ENCODE measurements around the gene AJAP1. TPM values are rescaled to one million over a fixed set of nuclear protein-coding genes. Genes with fewer than 3 reads are reported as not detected.

Gene AJAP1
- total and polyA plus RNA-seq, 10 of the 15 experiments (the other 5 are each of a cell fraction or from before 2014, with no cell fraction given), result not detected

DNA sequence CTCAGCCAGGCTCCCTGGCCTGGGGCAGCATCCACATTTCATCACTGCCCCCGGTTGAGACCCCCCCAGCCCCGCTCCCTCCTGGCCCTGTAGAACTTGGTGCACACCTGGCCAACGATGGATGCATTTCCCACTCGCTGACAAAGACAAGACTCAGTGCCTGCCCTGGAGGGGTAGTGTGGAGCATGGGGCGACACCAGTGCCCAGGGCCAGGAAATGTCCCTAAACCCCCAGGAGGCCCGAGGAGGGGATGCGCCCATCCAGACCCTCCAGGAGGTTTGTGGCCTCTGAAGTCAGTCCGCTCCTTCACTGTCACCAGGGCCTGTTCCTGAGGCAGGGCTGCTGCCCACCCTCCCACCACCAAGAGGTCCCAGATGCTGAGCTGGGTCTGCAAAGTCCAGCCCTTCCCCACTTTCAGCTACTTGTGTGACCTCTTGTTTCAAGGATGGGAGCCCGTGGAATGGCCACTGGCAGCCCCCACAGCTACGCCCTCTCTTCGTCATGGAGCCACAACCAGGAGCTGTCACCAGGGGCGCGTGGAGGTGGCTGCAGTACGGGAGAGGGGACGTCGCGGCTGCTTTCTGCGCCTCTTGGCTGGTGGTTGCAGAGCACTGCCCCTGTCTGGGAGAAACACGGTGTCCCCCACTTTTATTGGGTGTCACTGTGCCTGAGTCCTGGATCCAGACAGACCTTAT, 35.7 kb downstream of the AJAP1 start:
- FAIRE-seq, result no peak
- H2AFZ ChIP-seq (ENCODE audit: control insufficient read depth, low read depth, low read length), result no peak overlapping the region
- H3K4me3 ChIP-seq, result no peak overlapping the region
- no peak for ATAC-seq
- WGBS (ENCODE audit: insufficient coverage, insufficient replicate concordance, low lambda C conversion rate, missing lambda C conversion rate), result 49% methylated on average over 19 of the region's 19 CpGs
- H3K27me3 ChIP-seq (replicated peaks in 1 of 2; ENCODE audit: control insufficient read depth in 2 of 2, insufficient read depth in 2 of 2, low read length in 1 of 2), result no peaks in the 10 kb centered on the region
- H3K9me3 ChIP-seq (replicated peaks; ENCODE audit: control insufficient read depth, insufficient read depth, low read length), result no peaks in the 10 kb centered on the region
- in situ Hi-C loops (cut with MboI) (no loop called here), intact Hi-C loops (cut with micrococcal nuclease; ENCODE audit: unreplicated experiment) (no loop called here)
- no peaks in the 10 kb centered on the region for H4K20me1 ChIP-seq (ENCODE audit: control insufficient read depth, insufficient read depth)
- DNase-seq (ENCODE audit: low read depth, low spot score), result no peak
- H3K27ac ChIP-seq (ENCODE audit: control insufficient read depth, insufficient read depth), result no peak overlapping the region
- no peaks in the 10 kb centered on the region for H3K79me2 ChIP-seq (ENCODE audit: control insufficient read depth, insufficient read depth, low read length)
- BruUV-seq (replicated peaks), result no TSS peak
- RAD21 ChIA-PET (ENCODE audit: unreplicated experiment), result no interaction called here
- TF ChIP-seq HDAC2 (IDR thresholded peaks at IDR 0.05) (no peak), RAD21 (IDR thresholded peaks at IDR 0.05; ENCODE audit: insufficient read depth, low read depth, low read length) (no peak), NFXL1 (IDR thresholded peaks at IDR 0.05; ENCODE audit: borderline replicate concordance) (no peak), ATF7 (IDR thresholded peaks at IDR 0.05; ENCODE audit: low read depth) (no peak), CTCF (IDR thresholded peaks at IDR 0.05 in 2 of 3, conservative IDR thresholded peaks at IDR 0.05 in 1 of 3; ENCODE audit: control insufficient read depth in 2 of 3, extremely low read depth in 1 of 3, insufficient read depth in 1 of 3, low read depth in 3 of 3, low read length in 3 of 3) (no peak), MTA2 (IDR thresholded peaks at IDR 0.05; ENCODE audit: low read depth) (no peak), CBFB (IDR thresholded peaks at IDR 0.05; ENCODE audit: low read depth) (no peak)
- no peak overlapping the region for H3K9ac ChIP-seq (ENCODE audit: control insufficient read depth, insufficient read depth, low read length)
- H3K36me3 ChIP-seq (ENCODE audit: control insufficient read depth in 2 of 2, insufficient read depth in 2 of 2, low read length in 1 of 2), result no peaks in the 10 kb centered on the region
- CTCF ChIA-PET, result interaction anchor here (0.6 kb wide), 1 partner anchor 185 kb away, joined by 3 read pairs; no protein-coding TSS in a partner anchor
- SMC1A ChIA-PET (ENCODE audit: uncharacterized antibody, unreplicated experiment), result no interaction called here
- no peaks in the 10 kb centered on the region for H3K4me1 ChIP-seq (ENCODE audit: control insufficient read depth, insufficient read depth, low read length)
- POLR2A ChIA-PET, result no interaction called here
- H3K4me2 ChIP-seq (ENCODE audit: control insufficient read depth, insufficient read depth), result no peak overlapping the region
